ENCODE data around the gene RBBP5.

- TF ChIP-seq KAT7 (CRISPR knock-in tag; IDR thresholded peaks at IDR 0.05; ENCODE audit: borderline replicate concordance), result no peak
- TF ChIP-seq STAT6 (CRISPR knock-in tag; conservative IDR thresholded peaks at IDR 0.05; ENCODE audit: low read depth), result no peak
- TF ChIP-seq CTCF (IDR thresholded peaks at IDR 0.05), result no peak
Measured at GRCh38 chr1:205042911-205043806, 78.6 kb downstream of the RBBP5 start, which contains the start of gene CNTN2.
